Stomach smooth muscle (tissue), 2 donors: Measurements from ENCODE around the gene TMEM120B.
"Not testable (repeated sequence)": the region's sequence is repeated elsewhere in the genome, so short reads cannot be mapped to it uniquely, and the experiment has no call there.

Source experiments
- H3K27ac ChIP-seq: one replicate; pipeline ENCODE4 v1.7.0; 2013; ENCODE audit warnings: mild to moderate bottlenecking, low read length, inconsistent platforms
- H3K27me3 ChIP-seq, 2 donors: one replicate each; pipeline ENCODE4 v1.7.0; 2013; ENCODE audit warnings: low read length in 2 of 2; ENCODE audit not compliant: insufficient read depth in 2 of 2, control insufficient read depth in 1 of 2
- H3K36me3 ChIP-seq, 2 donors: one replicate each; pipeline ENCODE4 v1.7.0; 2013; ENCODE audit warnings: low read length in 2 of 2; ENCODE audit not compliant: control insufficient read depth in 2 of 2, insufficient read depth in 2 of 2
- H3K4me1 ChIP-seq: one replicate; pipeline ENCODE4 v1.7.0; 2013; ENCODE audit warnings: low read length; ENCODE audit not compliant: control insufficient read depth, insufficient read depth
- H3K4me3 ChIP-seq, 2 donors: one replicate each; pipeline ENCODE4 v1.7.0; 2013; ENCODE audit warnings: low read length in 2 of 2
- H3K9ac ChIP-seq, 2 donors: one replicate each; pipeline ENCODE4 v1.7.0; 2013; ENCODE audit warnings: low read length in 2 of 2, mild to moderate bottlenecking in 1 of 2
- H3K9me3 ChIP-seq, 2 donors: one replicate each; pipeline ENCODE4 v1.7.0; 2013; ENCODE audit warnings: low read length in 2 of 2; ENCODE audit not compliant: control insufficient read depth in 2 of 2
- donor health status: healthy.
- donor health status: Pancreatic carcinoma.

TMEM120B gene

DNA sequence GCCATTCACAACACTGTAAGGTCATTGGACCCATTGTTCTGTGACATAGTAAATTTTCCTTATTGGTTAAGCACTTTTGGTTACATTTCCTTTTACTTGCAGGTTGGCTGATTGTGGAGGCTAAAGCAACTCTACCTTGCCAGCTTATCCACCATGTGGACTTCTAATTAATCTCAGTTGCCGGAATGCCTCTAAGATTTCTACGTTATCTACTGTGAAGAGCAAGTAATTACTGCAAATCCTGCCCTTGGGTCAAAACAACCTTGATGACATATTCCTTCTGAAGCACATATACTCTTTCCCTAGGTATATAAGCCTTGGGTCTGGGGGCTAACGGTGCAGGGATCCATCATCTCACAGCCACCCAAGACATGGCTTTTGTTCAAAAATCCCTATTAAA, 23.6 kb upstream of the TMEM120B start:
- peaks cover 2% of the 10 kb centered on the region for H3K4me1 ChIP-seq
- no peaks in the 10 kb centered on the region for H3K27me3 ChIP-seq
- H3K9ac ChIP-seq: no peak overlapping the region
- H3K9me3 ChIP-seq: no peaks in the 10 kb centered on the region
- no peak overlapping the region for H3K4me3 ChIP-seq
- no peaks in the 10 kb centered on the region for H3K36me3 ChIP-seq
- H3K27ac ChIP-seq: no peak overlapping the region

DNA sequence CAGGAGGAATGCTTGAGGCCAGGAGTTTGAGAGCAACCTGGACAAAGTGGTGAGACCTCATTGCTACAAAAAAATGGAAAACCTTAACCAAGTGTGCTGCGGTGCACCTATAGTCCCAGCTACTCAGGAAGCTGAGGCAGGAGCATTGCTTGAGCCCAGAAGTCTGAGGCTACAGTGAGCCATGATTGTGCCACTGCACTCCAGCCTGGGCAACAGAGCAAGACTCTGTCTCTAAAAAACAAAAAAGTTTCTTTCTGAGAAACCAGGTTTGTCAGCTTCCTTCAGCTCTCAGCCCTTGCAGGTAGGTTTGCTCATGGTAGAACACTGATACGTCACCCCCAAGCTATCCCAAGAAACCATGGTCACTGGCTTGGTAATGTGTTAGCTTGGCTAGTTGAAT, 23.1 kb upstream of the TMEM120B start:
- Histone ChIP-seq H3K4me1 (peaks cover 2% of the 10 kb centered on the region), H3K27me3 (no peaks in the 10 kb centered on the region), H3K9me3 (no peaks in the 10 kb centered on the region), H3K36me3 (no peaks in the 10 kb centered on the region), H3K9ac (no peak overlapping the region), H3K27ac (no peak overlapping the region), H3K4me3 (no peak overlapping the region)

DNA sequence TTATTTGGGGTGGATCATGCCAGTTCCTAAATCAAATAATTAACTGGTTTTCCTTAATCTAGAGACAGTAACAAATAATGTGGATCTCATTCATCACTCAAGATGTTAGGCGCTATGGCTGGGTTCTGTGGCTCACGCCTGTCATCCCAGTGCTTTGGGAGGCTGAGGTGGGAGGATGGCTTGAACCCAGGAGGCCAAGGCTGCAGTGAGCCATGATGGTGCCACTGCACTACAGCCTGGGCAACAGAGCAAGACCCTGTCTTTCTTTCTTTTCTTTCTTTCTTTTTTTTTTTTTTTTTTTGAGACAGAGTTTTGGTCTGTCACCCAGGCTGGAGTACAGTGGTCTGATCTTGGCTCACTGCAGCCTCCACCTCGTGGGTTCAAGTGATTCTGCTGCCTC, 19.8 kb upstream of the TMEM120B start:
- H3K4me3 ChIP-seq, H3K9ac ChIP-seq, H3K27me3 ChIP-seq, H3K36me3 ChIP-seq, H3K9me3 ChIP-seq, H3K27ac ChIP-seq, H3K4me1 ChIP-seq: not testable (repeated sequence)

DNA sequence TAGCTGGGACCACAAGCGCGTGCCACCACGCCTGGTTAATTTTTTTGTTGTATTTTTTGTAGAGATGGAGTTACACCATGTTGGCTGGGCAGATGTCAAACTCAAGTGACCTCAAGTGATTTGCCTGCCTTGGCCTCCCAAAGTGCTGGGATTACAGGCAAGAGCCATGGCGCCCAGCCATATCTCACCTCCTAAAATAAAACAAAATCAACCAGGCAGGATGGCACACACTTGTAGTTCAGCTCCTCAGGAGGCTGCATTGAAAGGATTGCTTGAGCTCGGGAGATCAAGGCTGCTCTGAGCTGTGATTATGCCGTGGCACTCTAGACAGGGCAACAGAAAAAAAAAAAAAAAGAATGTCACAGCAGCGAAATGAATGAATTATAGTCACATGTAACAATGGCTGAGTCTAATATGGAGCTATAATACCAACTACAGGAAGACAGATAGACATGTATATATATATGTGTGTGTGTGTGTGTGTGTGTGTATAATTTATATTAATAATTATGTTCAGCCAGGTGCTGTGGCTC, 19.3 kb upstream of the TMEM120B start:
- H3K9me3 ChIP-seq: no peaks in the 10 kb centered on the region
- H3K27me3 ChIP-seq: no peaks in the 10 kb centered on the region
- no peaks in the 10 kb centered on the region for H3K4me1 ChIP-seq
- H3K27ac ChIP-seq: no peak overlapping the region
- H3K9ac ChIP-seq: no peak overlapping the region
- H3K4me3 ChIP-seq: no peak overlapping the region
- no peaks in the 10 kb centered on the region for H3K36me3 ChIP-seq

DNA sequence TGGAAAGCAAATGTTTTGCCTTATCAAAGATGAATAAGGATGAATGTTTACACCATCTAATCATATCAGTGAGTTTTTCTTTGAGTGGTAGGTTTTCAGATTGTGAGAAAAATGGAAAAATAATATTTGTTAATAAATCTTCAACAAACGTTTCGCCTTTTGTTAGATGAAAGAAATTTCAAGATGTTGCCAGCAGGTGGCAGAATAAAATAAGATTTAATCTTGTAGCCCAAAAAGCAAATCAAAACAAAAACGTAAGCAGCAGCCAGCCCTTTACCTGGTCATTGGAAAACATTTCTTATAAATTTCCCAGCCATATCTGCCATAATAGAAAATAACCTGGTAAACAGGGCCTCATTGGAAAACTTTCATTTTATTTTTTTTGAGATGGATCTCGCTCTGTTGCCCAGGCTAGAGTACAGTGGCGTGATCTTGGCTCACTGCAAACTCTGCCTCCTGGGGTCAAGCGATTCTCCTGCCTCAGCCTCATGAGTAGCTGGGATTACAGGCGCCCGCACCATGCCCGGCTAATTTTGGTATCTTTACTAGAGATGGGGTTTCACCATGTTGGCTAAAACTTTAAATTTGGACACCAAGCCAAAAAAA, 15.4 kb upstream of the TMEM120B start:
- Histone ChIP-seq H3K27me3 (no peaks in the 10 kb centered on the region), H3K9me3 (no peaks in the 10 kb centered on the region), H3K9ac (no peak overlapping the region), H3K27ac (no peak overlapping the region), H3K4me1 (peaks cover 11% of the 10 kb centered on the region), H3K4me3 (no peak overlapping the region), H3K36me3 (no peaks in the 10 kb centered on the region)

DNA sequence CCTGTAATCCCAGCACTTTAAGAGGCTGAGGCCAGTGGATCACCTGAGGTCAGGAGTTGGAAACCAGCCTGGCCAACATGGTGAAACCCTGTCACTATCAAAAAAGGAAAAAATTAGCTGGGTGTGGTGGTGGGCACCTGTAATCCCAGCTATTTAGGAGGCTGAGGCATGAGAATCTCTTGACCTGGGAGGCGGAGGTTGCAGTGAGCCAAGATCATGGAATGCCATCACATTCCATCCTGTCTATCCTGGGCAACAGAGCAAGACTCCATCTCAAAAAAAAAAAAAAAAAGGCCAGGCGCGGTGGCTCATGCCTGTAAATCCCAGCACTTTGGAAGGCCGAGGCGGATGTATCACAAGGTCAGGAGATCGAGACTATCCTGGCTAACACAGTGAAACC, 14.7 kb upstream of the TMEM120B start:
- not testable (repeated sequence) for H3K9me3 ChIP-seq, H3K9ac ChIP-seq, H3K27me3 ChIP-seq, H3K4me3 ChIP-seq, H3K36me3 ChIP-seq, H3K27ac ChIP-seq
- peaks cover 14% of the 10 kb centered on the region for H3K4me1 ChIP-seq

DNA sequence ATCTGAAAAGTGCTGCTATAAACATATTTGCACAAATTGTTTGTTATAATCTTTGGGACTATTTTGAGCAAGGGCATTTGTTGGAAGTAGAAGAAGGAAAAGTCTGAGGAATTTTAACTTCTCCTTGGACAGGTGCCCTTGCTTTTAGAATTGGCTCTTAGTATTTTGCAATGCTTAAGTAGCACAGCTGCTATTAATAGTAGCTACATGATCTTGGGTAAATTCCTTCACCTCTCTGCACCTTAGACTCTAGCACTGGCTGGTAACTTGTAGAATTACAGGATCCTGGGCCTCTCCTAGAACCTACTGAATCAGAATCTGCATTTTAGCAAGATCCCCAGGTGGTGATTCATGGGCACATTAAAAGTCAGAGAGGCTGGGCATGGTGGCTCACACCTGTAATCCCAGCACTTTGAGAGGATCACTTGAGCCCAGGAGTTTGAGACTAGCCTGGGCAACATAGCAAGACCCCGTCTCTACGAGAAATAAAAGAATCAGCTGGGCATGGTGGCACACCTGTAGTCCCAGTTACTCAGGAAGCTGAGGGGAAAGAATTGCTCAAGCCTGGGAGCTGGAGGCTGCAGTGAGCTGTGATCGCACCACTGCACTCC, 10.8 kb upstream of the TMEM120B start:
- Histone ChIP-seq H3K9ac (no peak overlapping the region), H3K27ac (no peak overlapping the region), H3K27me3 (no peaks in the 10 kb centered on the region), H3K36me3 (no peaks in the 10 kb centered on the region), H3K9me3 (no peaks in the 10 kb centered on the region), H3K4me1 (peaks cover 14% of the 10 kb centered on the region), H3K4me3 (no peak overlapping the region)

DNA sequence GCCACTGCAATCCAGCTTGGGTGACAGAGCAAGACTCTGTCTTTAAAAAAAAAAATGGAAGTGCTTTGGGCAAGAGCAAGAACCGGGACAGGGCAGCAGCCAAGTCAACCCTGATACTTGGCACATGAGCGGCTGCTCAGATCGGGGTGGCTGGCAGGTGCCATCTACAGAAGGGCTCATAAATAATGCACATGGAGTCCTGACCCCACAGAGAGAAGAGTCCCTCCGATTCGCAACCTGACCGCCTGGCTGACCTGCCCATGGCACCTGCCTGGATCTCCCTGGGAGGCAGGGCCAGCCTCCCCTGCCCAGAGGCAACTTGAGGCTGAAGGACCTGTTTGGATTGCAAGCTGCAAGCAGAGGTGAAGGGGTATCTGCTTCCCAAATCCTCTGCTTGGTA, 9.6 kb upstream of the TMEM120B start:
- no peak overlapping the region for H3K4me3 ChIP-seq
- H3K27ac ChIP-seq: no peak overlapping the region
- H3K27me3 ChIP-seq: no peaks in the 10 kb centered on the region
- peaks cover 14% of the 10 kb centered on the region for H3K4me1 ChIP-seq
- no peak overlapping the region for H3K9ac ChIP-seq
- no peaks in the 10 kb centered on the region for H3K36me3 ChIP-seq
- H3K9me3 ChIP-seq: no peaks in the 10 kb centered on the region

DNA sequence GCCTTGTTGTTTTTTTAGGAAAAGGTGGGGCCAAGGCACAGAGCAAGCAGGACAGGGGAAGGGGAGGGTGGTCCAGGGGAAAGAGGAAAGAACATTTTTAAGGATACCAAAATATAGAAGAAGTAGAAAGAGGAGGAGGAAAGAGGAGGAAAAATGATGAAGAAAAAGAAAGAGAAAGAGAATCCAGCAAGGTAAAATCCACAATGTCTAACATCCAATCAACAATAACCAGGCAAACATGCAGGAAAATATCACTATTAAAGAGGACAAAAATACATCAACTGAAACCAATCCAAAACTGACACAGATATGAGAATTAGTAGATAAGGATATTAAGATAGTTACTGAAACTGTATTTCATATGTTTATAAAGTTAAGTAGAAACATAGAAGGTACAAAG, 7.0 kb upstream of the TMEM120B start:
- H3K27me3 ChIP-seq: no peaks in the 10 kb centered on the region
- no peak overlapping the region for H3K27ac ChIP-seq
- no peaks in the 10 kb centered on the region for H3K9me3 ChIP-seq
- H3K4me3 ChIP-seq: no peak overlapping the region
- H3K9ac ChIP-seq: no peak overlapping the region
- H3K4me1 ChIP-seq: peaks cover 14% of the 10 kb centered on the region
- H3K36me3 ChIP-seq: no peaks in the 10 kb centered on the region

DNA sequence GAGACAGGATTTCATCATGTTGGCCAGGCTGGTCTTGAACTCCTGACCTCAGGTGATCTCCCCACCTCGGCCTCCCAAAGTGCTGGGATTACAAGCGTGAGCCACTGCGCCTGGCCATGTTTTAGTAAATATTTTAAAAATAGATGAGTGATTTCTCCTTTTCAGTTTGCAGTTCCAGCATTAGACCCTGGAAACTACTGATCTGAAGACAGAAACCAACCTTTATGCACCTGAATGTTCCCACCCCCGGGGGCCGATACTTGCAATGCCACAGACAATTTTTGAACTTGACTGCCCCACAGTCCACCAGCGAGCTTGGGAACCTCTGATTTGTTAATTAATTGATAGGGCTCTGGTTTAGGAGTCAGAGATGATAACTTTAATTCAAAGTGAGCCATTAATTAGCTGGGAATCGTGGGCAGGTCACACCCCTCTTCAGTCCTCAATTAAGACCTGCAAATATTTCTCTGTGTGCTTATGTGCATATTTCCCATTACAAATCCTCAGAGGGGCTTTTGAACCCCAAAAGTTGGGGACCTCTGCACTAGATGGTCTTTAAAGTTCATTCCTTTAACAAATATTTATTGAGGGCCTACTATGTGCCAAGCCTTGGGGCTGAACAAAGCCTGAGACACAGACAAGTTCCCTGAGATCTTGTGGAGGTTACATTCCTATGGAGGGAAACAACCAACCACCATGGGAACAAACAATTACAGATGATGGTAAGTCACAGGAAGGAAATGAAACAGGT, 4.1 kb upstream of the TMEM120B start:
- no peaks in the 10 kb centered on the region for H3K9me3 ChIP-seq
- peaks cover 17% of the 10 kb centered on the region for H3K4me1 ChIP-seq
- H3K27ac ChIP-seq: no peak overlapping the region
- no peaks in the 10 kb centered on the region for H3K27me3 ChIP-seq
- no peak overlapping the region for H3K4me3 ChIP-seq
- H3K9ac ChIP-seq: no peak overlapping the region
- H3K36me3 ChIP-seq: no peaks in the 10 kb centered on the region

DNA sequence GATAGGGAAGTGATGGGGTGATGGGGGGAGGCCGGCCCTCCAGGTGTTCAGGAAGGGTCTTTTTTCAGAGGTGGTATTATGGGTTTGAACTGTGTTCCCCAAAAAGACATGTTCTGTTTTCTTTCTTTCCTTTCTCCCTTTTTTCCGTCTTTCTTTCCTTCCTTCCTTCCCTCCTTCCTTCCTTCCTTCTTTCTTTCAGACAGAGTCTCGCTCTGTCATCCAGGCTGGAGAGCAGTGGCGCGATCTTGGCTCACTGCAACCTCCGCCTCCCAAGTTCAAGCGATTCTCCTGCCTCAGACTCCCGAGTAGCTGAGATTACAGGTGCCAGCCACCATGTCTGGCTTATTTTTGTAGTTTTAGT, 3.5 kb upstream of the TMEM120B start:
- H3K27ac ChIP-seq, H3K36me3 ChIP-seq, H3K4me3 ChIP-seq, H3K9me3 ChIP-seq, H3K27me3 ChIP-seq, H3K9ac ChIP-seq: not testable (repeated sequence)
- peaks cover 23% of the 10 kb centered on the region for H3K4me1 ChIP-seq
